GM12874 (cell line): ENCODE measurements around the gene STH.

Source experiments
- TF ChIP-seq, protein P1 (sequence below): IDR thresholded peaks from 2 replicates; pipeline ENCODE4 v1.5.1; 2011; ENCODE audit warnings: low read depth, mild to moderate bottlenecking, control low read depth, low read length, moderate library complexity; ENCODE audit not compliant: insufficient read depth

Gene STH

DNA sequence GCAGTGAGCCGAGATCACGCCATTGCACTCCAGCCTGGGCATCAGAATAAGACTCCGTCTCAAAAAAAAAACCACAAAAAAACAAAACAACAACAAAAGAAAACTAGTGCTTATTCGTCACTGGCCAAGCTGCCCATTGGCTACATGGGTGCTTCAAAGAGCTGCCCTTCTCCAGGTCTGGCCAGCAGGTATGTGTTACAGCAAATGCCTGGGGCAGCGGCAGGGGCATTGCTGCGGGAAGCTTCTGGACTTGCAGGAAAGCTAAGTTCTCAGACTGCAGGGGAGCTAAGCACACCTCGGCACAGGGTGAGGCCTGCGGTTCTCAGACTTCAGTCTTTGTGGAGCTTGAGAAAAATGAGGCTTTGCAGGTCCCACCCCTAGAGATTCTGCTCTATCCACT, 4.1 kb upstream of the STH start:
- TF ChIP-seq, protein P1, sequence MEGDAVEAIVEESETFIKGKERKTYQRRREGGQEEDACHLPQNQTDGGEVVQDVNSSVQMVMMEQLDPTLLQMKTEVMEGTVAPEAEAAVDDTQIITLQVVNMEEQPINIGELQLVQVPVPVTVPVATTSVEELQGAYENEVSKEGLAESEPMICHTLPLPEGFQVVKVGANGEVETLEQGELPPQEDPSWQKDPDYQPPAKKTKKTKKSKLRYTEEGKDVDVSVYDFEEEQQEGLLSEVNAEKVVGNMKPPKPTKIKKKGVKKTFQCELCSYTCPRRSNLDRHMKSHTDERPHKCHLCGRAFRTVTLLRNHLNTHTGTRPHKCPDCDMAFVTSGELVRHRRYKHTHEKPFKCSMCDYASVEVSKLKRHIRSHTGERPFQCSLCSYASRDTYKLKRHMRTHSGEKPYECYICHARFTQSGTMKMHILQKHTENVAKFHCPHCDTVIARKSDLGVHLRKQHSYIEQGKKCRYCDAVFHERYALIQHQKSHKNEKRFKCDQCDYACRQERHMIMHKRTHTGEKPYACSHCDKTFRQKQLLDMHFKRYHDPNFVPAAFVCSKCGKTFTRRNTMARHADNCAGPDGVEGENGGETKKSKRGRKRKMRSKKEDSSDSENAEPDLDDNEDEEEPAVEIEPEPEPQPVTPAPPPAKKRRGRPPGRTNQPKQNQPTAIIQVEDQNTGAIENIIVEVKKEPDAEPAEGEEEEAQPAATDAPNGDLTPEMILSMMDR, result no peak

DNA sequence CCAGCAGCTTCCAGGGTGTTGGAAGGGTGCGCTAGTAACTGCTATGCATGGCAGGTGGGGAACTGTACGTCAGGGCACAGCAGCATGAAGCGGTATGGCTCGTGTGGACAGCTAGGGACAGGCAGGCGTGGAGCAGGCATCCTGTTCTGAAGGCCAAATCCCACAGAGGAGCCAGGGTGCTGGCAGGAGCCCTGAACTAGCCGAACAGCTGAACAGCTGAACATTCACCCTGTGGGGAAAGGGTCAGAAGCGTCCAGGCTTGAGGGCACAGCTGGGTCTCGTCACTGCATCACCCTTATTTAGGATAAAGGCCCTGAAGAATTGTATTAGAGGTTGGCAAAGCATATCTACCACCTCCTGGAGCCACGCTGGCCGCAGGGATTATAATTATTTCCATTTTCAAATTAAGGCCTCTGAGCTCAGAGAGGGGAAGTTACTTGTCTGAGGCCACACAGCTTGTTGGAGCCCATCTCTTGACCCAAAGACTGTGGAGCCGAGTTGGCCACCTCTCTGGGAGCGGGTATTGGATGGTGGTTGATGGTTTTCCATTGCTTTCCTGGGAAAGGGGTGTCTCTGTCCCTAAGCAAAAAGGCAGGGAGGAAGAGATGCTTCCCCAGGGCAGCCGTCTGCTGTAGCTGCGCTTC, 3.3 kb upstream of the STH start:
- TF ChIP-seq, protein P1, result no peak

DNA sequence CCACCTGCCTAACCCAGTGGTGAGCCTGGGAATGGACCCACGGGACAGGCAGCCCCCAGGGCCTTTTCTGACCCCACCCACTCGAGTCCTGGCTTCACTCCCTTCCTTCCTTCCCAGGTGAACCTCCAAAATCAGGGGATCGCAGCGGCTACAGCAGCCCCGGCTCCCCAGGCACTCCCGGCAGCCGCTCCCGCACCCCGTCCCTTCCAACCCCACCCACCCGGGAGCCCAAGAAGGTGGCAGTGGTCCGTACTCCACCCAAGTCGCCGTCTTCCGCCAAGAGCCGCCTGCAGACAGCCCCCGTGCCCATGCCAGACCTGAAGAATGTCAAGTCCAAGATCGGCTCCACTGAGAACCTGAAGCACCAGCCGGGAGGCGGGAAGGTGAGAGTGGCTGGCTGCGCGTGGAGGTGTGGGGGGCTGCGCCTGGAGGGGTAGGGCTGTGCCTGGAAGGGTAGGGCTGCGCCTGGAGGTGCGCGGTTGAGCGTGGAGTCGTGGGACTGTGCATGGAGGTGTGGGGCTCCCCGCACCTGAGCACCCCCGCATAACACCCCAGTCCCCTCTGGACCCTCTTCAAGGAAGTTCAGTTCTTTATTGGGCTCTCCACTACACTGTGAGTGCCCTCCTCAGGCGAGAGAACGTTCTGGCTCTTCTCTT, 2.6 kb upstream of the STH start:
- TF ChIP-seq, protein P1, result no peak

DNA sequence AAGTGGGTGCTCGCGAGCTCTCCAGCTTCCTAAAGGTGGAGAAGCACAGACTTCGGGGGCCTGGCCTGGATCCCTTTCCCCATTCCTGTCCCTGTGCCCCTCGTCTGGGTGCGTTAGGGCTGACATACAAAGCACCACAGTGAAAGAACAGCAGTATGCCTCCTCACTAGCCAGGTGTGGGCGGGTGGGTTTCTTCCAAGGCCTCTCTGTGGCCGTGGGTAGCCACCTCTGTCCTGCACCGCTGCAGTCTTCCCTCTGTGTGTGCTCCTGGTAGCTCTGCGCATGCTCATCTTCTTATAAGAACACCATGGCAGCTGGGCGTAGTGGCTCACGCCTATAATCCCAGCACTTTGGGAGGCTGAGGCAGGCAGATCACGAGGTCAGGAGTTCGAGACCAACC, 1.9 kb upstream of the STH start:
- TF ChIP-seq, protein P1, result no peak

DNA sequence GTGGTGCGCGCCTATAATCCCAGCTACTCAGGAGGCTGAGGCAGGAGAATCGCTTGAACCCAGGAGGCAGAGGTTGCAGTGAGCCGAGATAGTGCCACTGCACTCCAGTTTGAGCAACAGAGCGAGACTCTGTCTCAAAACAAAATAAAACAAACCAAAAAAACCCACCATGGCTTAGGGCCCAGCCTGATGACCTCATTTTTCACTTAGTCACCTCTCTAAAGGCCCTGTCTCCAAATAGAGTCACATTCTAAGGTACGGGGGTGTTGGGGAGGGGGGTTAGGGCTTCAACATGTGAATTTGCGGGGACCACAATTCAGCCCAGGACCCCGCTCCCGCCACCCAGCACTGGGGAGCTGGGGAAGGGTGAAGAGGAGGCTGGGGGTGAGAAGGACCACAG, 1.4 kb upstream of the STH start:
- TF ChIP-seq, protein P1, result no peak

DNA sequence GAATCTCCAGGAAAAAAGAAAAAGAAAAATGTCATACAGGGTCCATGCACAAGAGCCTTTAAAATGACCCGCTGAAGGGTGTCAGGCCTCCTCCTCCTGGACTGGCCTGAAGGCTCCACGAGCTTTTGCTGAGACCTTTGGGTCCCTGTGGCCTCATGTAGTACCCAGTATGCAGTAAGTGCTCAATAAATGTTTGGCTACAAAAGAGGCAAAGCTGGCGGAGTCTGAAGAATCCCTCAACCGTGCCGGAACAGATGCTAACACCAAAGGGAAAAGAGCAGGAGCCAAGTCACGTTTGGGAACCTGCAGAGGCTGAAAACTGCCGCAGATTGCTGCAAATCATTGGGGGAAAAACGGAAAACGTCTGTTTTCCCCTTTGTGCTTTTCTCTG, 845 bp downstream of the STH start:
- TF ChIP-seq, protein P1, result no peak

DNA sequence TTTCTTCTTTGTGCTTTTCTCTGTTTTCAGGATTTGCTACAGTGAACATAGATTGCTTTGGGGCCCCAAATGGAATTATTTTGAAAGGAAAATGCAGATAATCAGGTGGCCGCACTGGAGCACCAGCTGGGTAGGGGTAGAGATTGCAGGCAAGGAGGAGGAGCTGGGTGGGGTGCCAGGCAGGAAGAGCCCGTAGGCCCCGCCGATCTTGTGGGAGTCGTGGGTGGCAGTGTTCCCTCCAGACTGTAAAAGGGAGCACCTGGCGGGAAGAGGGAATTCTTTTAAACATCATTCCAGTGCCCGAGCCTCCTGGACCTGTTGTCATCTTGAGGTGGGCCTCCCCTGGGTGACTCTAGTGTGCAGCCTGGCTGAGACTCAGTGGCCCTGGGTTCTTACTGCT, 1.2 kb downstream of the STH start:
- TF ChIP-seq, protein P1, result no peak
